ENCODE results near the gene ARHGAP31.

GRCh38 chr3:119453822-119454221 lies 159.6 kb downstream of the ARHGAP31 start:
- TF ChIP-seq CTCF (IDR thresholded peaks at IDR 0.05) (no peak), POLR2A (IDR thresholded peaks at IDR 0.05) (no peak)

Measured in right lobe of liver (tissue), 4 donors.